ENCODE results near the gene ITGA7.

ITGA7 gene

GRCh38 chr12:55707841-55708694 lies at the start of gene ITGA7:
Gene ITGA7, minus strand, starts transcription at chr12:55707904. Its CDS starts 222 bp downstream, at chr12:55707682.
- DNase-seq: peak; percentile 45

GRCh38 chr12:55755246-55755645 lies 47.5 kb upstream of the ITGA7 start:
- DNase-seq: no peak

- no peak for DNase-seq
Observed at GRCh38 chr12:55748230-55748993, 40.7 kb upstream of the ITGA7 start.

GRCh38 chr12:55746913-55747231 lies 39.2 kb upstream of the ITGA7 start:
- no peak for DNase-seq

GRCh38 chr12:55746174-55746912 lies 38.6 kb upstream of the ITGA7 start:
- no peak for DNase-seq

GRCh38 chr12:55745361-55746173 lies 37.9 kb upstream of the ITGA7 start:
- DNase-seq: peak; percentile 42

- DNase-seq: no peak
Observed at GRCh38 chr12:55744340-55745030, 36.8 kb upstream of the ITGA7 start.

GRCh38 chr12:55743406-55744339 lies 36.0 kb upstream of the ITGA7 start:
- no peak for DNase-seq

GRCh38 chr12:55742719-55743405 lies 35.2 kb upstream of the ITGA7 start, which contains the start of gene GDF11:
Gene GDF11, plus strand, starts transcription at chr12:55743122. Its CDS starts 195 bp downstream, at chr12:55743317.
- peak; percentile 6 for DNase-seq

GRCh38 chr12:55741931-55742680 lies 34.4 kb upstream of the ITGA7 start:
- DNase-seq: no peak

GRCh38 chr12:55739025-55739378 lies 31.3 kb upstream of the ITGA7 start:
- DNase-seq: no peak

- peak; percentile 71 for DNase-seq
Observed at GRCh38 chr12:55738123-55739024, 30.7 kb upstream of the ITGA7 start.

- DNase-seq: no peak
Observed at GRCh38 chr12:55737581-55738122, 29.9 kb upstream of the ITGA7 start.

- DNase-seq: peak; percentile 76
Observed at GRCh38 chr12:55736780-55737580, 29.3 kb upstream of the ITGA7 start.

GRCh38 chr12:55736076-55736475 lies 28.4 kb upstream of the ITGA7 start:
- no peak for DNase-seq

- no peak for DNase-seq
Observed at GRCh38 chr12:55734595-55734994, 26.9 kb upstream of the ITGA7 start.

- no peak for DNase-seq
Observed at GRCh38 chr12:55733858-55734257, 26.2 kb upstream of the ITGA7 start.
